Coronary artery (tissue), 2 donors: ENCODE data around the gene FAM8A1.

Experiments used
- DNase-seq: peaks from one replicate; pipeline ENCODE4 v3.0.0-alpha.2; 2017; ENCODE audit warnings: low spot score
- H3K27ac ChIP-seq, 2 donors: fragments of 200-600 bp; sonication (generic); one replicate each; pipeline ENCODE4 v1.5.1; 2016 to 2019
- H3K4me3 ChIP-seq: fragments of 200-600 bp; sonication (generic); 2 replicates; pipeline ENCODE4 v1.5.1; 2016; ENCODE audit warnings: mild to moderate bottlenecking, moderate library complexity
- CTCF ChIP-seq: fragments of 200-600 bp; sonication (generic); IDR thresholded peaks from one replicate; pipeline ENCODE4 v1.5.1; 2019; ENCODE audit warnings: antibody characterized with exemption

FAM8A1 gene

GRCh38 chr6:17602888-17603287 is 2.8 kb downstream of the FAM8A1 start:
- no peak for DNase-seq
- Histone ChIP-seq H3K27ac (no peak overlapping the region), H3K4me3 (no peak overlapping the region)
- no peak for TF ChIP-seq CTCF

- DNase-seq, result no peak
- H3K4me3 ChIP-seq, result no peak overlapping the region
- TF ChIP-seq CTCF, result no peak
- no peak overlapping the region for H3K27ac ChIP-seq
Measured at GRCh38 chr6:17606606-17607005, 6.5 kb downstream of the FAM8A1 start.

- Histone ChIP-seq H3K4me3 (no peak overlapping the region), H3K27ac (no peak overlapping the region)
- no peak for TF ChIP-seq CTCF
- DNase-seq, result no peak
Measured at GRCh38 chr6:17610835-17611234, 10.7 kb downstream of the FAM8A1 start.

- H3K4me3 ChIP-seq, result no peak overlapping the region
- DNase-seq, result no peak
- TF ChIP-seq CTCF, result no peak
- no peak overlapping the region for H3K27ac ChIP-seq
Measured at GRCh38 chr6:17612048-17612447, 11.9 kb downstream of the FAM8A1 start.

- no peak overlapping the region for H3K27ac ChIP-seq
- DNase-seq, result no peak
- no peak for TF ChIP-seq CTCF
- no peak overlapping the region for H3K4me3 ChIP-seq
Measured at GRCh38 chr6:17615794-17616193, 15.7 kb downstream of the FAM8A1 start.

- no peak for DNase-seq
- TF ChIP-seq CTCF, result no peak
- Histone ChIP-seq H3K27ac (no peak overlapping the region), H3K4me3 (no peak overlapping the region)
Measured at GRCh38 chr6:17621003-17621402, 20.9 kb downstream of the FAM8A1 start.

GRCh38 chr6:17622144-17622543 is 22.0 kb downstream of the FAM8A1 start:
- no peak for DNase-seq
- Histone ChIP-seq H3K27ac (no peak overlapping the region), H3K4me3 (no peak overlapping the region)
- TF ChIP-seq CTCF, result no peak
